ENCODE results near the gene FAR1. TPM values are rescaled to one million over a fixed set of nuclear protein-coding genes. Genes with fewer than 3 reads are reported as not detected.
A peak's percentile ranks its signal among the peaks of the same experiment; 100 is the strongest.
"Not testable (repeated sequence)": the region's sequence is repeated elsewhere in the genome, so short reads cannot be mapped to it uniquely, and the experiment has no call there.

FAR1 gene, protein sequence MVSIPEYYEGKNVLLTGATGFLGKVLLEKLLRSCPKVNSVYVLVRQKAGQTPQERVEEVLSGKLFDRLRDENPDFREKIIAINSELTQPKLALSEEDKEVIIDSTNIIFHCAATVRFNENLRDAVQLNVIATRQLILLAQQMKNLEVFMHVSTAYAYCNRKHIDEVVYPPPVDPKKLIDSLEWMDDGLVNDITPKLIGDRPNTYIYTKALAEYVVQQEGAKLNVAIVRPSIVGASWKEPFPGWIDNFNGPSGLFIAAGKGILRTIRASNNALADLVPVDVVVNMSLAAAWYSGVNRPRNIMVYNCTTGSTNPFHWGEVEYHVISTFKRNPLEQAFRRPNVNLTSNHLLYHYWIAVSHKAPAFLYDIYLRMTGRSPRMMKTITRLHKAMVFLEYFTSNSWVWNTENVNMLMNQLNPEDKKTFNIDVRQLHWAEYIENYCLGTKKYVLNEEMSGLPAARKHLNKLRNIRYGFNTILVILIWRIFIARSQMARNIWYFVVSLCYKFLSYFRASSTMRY
- 10 to 100 TPM; 22.7 to 48.4 TPM for total RNA-seq

DNA sequence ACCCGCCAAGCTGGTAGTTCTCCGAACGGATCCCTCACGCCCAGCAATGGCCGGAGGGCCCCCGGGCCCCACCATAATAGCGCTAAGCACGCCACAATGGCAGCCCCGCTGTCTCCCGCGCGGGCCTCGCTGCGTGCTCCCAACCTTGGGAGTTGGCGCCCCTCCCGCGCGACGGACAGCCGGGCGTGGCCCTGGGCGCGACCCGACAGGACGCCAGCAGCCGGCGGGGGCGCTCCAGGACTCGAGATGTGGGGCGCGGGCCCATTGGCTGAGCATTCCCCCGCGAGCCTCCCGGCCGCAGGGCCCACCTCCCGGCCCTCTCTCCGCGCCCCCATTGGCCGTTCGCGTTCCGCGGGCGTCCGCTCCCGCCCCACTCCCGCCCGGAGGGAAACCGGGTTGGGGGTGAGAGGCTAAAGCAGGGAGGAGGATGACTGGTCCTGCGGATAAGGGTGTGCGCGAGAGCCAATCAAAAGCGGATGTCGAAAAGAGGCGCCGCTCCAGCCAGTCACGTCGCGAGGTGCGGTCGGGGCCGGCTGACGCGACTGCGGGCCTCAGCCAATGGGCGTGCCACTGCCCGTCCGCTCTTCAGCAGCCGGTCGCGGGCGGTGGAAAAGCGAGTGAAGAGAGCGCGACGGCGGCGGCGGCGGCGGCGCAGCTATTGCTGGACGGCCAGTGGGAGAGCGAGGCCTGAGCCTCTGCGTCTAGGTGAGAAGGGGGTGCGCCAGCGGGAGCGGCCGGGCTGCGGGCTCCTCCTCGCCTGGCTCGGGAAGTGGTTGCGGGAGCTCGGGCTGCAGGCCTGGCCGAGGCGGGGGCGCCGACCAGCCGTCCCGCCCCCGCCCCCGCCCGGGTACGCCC is at the start of gene FAR1:
Gene FAR1 (plus strand): TSS at position 567 of the 855 bp plus-strand sequence. CDS start 26,098 bp downstream, outside the sequence.
- ATAC-seq (replicated peaks): peak; percentile 94
- peaks cover 23% of the 10 kb centered on the region for H3K36me3 Mint-ChIP-seq (ENCODE audit: low read depth)
- peak within 1 kb of the TSS; percentile 89 for H3K4me3 Mint-ChIP-seq
- H3K27me3 Mint-ChIP-seq: peaks cover 3% of the 10 kb centered on the region
- H3K27ac Mint-ChIP-seq: peak within 1 kb of the TSS; percentile 87
- H3K4me1 Mint-ChIP-seq: peaks cover 35% of the 10 kb centered on the region
- H3K9me3 Mint-ChIP-seq: no peaks in the 10 kb centered on the region

GRCh38 chr11:13620063-13620462 is 48.4 kb upstream of the FAR1 start:
- Mint-ChIP-seq H3K4me1 (no peaks in the 10 kb centered on the region), H3K36me3 (ENCODE audit: low read depth) (no peaks in the 10 kb centered on the region), H3K27ac (no peak overlapping the region), H3K9me3 (peaks cover 36% of the 10 kb centered on the region), H3K27me3 (peaks cover 19% of the 10 kb centered on the region), H3K4me3 (no peak overlapping the region)
- ATAC-seq (replicated peaks): no peak

DNA sequence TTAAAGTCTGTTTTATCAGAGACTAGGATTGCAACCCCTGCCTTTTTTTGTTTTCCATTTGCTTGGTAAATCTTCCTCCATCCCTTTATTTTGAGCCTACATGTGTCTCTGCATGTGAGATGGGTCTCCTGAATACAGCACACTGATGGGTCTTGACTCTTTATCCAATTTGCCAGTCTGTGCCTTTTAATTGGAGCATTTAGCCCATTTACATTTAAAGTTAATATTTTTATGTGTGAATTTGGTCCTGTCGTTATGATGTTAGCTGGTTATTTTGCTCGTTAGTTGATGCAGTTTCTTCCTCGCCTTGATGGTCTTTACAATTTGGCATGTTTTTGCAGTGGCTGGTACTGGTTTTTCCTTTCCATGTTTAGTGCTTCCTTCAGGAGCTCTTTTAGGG is 41.6 kb upstream of the FAR1 start:
- H3K27ac Mint-ChIP-seq; H3K4me3 Mint-ChIP-seq; H3K27me3 Mint-ChIP-seq; H3K36me3 Mint-ChIP-seq (ENCODE audit: low read depth); H3K4me1 Mint-ChIP-seq; H3K9me3 Mint-ChIP-seq; ATAC-seq (replicated peaks): not testable (repeated sequence)

GRCh38 chr11:13628634-13629033 is 39.8 kb upstream of the FAR1 start:
- not testable (repeated sequence) for H3K36me3 Mint-ChIP-seq (ENCODE audit: low read depth); H3K4me3 Mint-ChIP-seq; H3K9me3 Mint-ChIP-seq; ATAC-seq (replicated peaks); H3K4me1 Mint-ChIP-seq; H3K27ac Mint-ChIP-seq
- peaks cover 15% of the 10 kb centered on the region for H3K27me3 Mint-ChIP-seq

DNA sequence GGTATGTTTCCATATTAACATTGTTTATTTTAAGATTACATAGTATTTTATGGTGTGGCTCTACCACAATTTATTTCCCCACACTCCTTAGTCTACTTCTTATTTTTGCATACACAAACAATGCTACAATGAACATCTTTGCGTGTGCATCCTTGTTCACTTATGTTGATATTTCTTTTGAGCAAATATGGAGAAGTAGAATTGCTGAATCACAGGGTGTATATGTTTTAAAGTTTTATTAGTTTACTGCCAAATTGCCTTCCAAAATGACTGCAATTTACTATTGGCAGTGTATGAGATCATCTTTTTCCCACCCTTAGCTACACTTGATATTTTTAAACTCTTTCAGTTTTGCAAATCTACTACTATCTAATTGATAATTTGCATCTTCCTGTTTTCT is 38.7 kb upstream of the FAR1 start:
- H3K27ac Mint-ChIP-seq: no peak overlapping the region
- no peak overlapping the region for H3K4me3 Mint-ChIP-seq
- H3K27me3 Mint-ChIP-seq: peaks cover 19% of the 10 kb centered on the region
- no peaks in the 10 kb centered on the region for H3K4me1 Mint-ChIP-seq
- H3K9me3 Mint-ChIP-seq: no peaks in the 10 kb centered on the region
- no peak for ATAC-seq (replicated peaks)
- H3K36me3 Mint-ChIP-seq (ENCODE audit: low read depth): no peaks in the 10 kb centered on the region

- H3K27me3 Mint-ChIP-seq: peaks cover 25% of the 10 kb centered on the region
- no peaks in the 10 kb centered on the region for H3K36me3 Mint-ChIP-seq (ENCODE audit: low read depth)
- no peaks in the 10 kb centered on the region for H3K4me1 Mint-ChIP-seq
- no peak for ATAC-seq (replicated peaks)
- H3K9me3 Mint-ChIP-seq: no peaks in the 10 kb centered on the region
- no peak overlapping the region for H3K27ac Mint-ChIP-seq
- H3K4me3 Mint-ChIP-seq: no peak overlapping the region
These were observed 33.2 kb upstream of the FAR1 start for GRCh38 chr11:13635290-13635689.

- ATAC-seq (replicated peaks): no peak
- no peaks in the 10 kb centered on the region for H3K36me3 Mint-ChIP-seq (ENCODE audit: low read depth)
- H3K27me3 Mint-ChIP-seq: peaks cover 25% of the 10 kb centered on the region
- no peak overlapping the region for H3K27ac Mint-ChIP-seq
- H3K4me1 Mint-ChIP-seq: no peaks in the 10 kb centered on the region
- no peak overlapping the region for H3K4me3 Mint-ChIP-seq
- no peaks in the 10 kb centered on the region for H3K9me3 Mint-ChIP-seq
These were observed 32.7 kb upstream of the FAR1 start for GRCh38 chr11:13635804-13636203.

DNA sequence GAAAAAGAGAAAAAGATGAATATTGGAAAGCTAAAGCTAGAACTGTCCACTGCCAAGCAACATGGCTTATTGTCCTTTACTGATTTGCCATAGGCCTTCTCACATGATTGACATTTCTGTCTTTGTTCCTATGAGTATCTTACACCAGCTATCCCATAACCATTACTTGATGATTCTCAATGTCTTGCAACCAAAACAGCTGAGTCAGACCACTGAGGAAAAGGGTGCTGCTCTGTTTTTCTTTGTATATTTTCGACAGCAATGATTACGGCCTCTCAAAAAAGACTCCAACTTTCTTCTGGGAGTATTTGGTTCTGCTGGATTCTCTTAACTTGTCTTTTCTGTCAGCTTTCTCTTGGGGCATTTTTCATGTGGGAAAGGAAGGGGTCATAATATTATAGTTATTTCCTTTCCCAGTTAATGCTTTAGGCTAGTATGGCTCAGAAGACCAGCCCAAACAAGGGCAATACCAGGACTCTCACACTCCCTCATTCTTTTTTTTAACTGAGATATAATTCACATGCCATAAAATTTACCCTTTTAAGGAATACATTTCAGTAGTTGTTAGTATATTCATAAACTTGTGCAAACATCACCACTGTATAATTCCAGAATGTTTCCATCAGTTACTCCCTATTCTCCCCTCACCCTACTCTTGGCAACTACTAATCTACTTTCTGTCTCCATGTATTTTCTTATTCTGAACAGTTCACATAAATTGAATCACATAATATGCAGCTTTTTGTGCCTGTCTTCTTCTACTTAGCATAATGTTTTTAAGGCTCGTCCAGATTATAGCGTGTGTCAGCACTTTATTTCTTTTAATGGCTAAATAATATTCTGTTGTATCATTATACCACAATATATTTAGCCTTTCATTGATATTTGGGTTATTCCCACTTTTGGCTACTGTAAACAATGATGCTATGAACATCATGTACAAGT is 31.1 kb upstream of the FAR1 start:
- Mint-ChIP-seq H3K36me3 (ENCODE audit: low read depth) (no peaks in the 10 kb centered on the region), H3K9me3 (no peaks in the 10 kb centered on the region), H3K27ac (no peak overlapping the region), H3K4me1 (no peaks in the 10 kb centered on the region), H3K4me3 (no peak overlapping the region), H3K27me3 (peaks cover 26% of the 10 kb centered on the region)
- no peak for ATAC-seq (replicated peaks)

- no peaks in the 10 kb centered on the region for H3K4me1 Mint-ChIP-seq
- no peaks in the 10 kb centered on the region for H3K36me3 Mint-ChIP-seq (ENCODE audit: low read depth)
- no peak for ATAC-seq (replicated peaks)
- H3K4me3 Mint-ChIP-seq: no peak overlapping the region
- H3K27ac Mint-ChIP-seq: no peak overlapping the region
- H3K27me3 Mint-ChIP-seq: peaks cover 30% of the 10 kb centered on the region
- H3K9me3 Mint-ChIP-seq: no peaks in the 10 kb centered on the region
These were observed 30.0 kb upstream of the FAR1 start for GRCh38 chr11:13638422-13638821.

DNA sequence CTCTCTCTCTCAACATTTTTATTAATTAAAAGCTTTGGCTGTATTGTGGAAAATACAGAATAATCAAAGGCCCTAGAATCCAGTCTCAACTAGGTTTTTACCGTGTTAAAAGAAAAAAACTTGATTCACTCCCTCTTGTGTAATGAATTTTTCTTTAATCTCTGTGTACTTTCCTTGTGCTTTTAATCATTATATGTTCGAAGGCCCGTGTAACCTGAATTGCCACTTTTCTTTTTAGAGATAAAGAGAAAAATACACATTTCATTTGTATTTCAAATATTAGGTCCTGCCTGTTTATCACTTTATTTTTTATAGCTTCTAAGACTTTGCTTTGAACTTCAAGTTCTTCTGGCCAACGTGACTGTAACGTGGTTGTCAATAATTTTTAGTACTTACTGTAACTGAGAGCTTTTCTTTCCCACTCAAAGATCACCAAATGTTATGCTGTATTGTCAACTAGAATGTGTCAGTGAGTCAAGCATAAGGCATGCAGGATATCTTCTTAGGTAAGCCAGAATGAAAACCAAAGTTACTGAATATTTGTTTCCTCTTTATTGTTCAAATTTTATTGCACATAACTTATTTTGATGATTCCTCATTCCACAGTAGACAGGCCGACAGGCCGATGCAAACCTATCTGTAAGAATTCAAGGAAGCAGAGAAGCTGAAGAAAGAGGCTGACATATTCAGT is 23.3 kb upstream of the FAR1 start:
- Mint-ChIP-seq H3K27me3 (peaks cover 17% of the 10 kb centered on the region), H3K36me3 (ENCODE audit: low read depth) (no peaks in the 10 kb centered on the region), H3K27ac (no peak overlapping the region), H3K4me3 (no peak overlapping the region), H3K4me1 (no peaks in the 10 kb centered on the region), H3K9me3 (no peaks in the 10 kb centered on the region)
- no peak for ATAC-seq (replicated peaks)

DNA sequence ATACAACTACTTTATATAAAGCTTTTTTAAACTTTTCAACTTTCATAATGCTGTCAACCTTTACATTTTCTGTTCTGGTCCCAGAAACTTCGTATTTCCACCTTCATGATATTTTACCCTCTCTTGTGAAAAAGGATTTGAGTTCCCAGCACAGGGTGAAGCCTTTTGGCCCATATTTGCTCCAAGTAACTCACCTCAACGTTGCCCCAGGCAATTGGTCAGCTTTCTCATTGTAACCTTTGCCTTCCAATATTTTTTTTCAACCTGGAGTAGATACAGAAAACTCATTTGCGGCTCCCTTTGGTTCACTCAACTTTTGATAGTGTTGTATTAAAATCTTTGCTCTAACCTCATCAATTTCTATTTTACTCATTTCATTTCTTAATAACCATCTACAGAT is 21.1 kb upstream of the FAR1 start:
- Mint-ChIP-seq H3K9me3 (peaks cover 2% of the 10 kb centered on the region), H3K4me3 (no peak overlapping the region), H3K27ac (no peak overlapping the region), H3K4me1 (no peaks in the 10 kb centered on the region), H3K27me3 (peaks cover 14% of the 10 kb centered on the region), H3K36me3 (ENCODE audit: low read depth) (no peaks in the 10 kb centered on the region)
- ATAC-seq (replicated peaks): no peak

DNA sequence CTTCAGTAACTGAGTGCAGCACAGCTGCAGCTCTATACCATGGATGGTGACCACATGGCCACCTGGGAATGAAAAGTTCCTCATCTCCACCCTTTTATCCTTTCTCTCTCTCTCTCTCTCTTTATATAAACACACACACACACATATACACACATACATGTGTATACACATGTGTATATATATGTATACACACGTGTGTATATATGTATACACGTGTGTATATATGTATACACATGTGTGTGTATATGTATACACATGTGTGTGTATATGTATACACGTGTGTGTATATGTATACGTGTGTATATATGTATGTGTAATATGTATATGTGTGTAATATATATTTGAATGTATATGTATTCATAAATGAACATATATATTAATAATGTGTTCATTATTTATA is 18.8 kb upstream of the FAR1 start:
- no peak overlapping the region for H3K4me3 Mint-ChIP-seq
- peaks cover 26% of the 10 kb centered on the region for H3K27me3 Mint-ChIP-seq
- no peak for ATAC-seq (replicated peaks)
- H3K9me3 Mint-ChIP-seq: peaks cover 9% of the 10 kb centered on the region
- no peaks in the 10 kb centered on the region for H3K36me3 Mint-ChIP-seq (ENCODE audit: low read depth)
- no peaks in the 10 kb centered on the region for H3K4me1 Mint-ChIP-seq
- H3K27ac Mint-ChIP-seq: no peak overlapping the region

GRCh38 chr11:13651515-13651914 is 17.0 kb upstream of the FAR1 start:
- ATAC-seq (replicated peaks); H3K27ac Mint-ChIP-seq; H3K9me3 Mint-ChIP-seq; H3K4me3 Mint-ChIP-seq; H3K4me1 Mint-ChIP-seq; H3K36me3 Mint-ChIP-seq (ENCODE audit: low read depth): not testable (repeated sequence)
- peaks cover 30% of the 10 kb centered on the region for H3K27me3 Mint-ChIP-seq

All from activated T-helper 17 cell treated with anti-CD3 and anti-CD28 coated beads, Interleukin-2, amount 50 U/mL, for 72 hours (primary cell).